ENCODE data around the gene TSKU.

TSKU gene

DNA sequence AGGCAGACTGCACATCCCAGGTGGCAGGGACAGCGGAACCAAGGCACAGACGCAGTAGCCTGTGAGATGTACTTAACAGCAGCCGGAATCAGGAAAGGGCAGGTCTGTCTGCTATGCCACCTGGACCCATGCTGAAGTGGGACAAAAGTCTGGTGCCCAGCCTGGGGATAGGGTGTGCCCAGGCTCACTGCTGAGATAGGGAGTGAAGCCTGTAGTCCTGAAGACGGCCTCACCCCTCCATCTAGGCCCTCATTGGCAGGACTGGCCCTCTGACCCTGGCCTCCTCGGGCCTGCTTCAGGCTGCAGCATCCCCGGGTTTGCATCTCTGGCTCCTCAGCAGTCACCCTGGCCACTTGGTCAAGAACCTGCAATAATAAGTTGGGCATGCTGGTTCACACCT is 32.4 kb upstream of the TSKU start:
- in situ Hi-C loops (cut with HindIII; ENCODE audit: low sequenced_read_pairs) = no loop called here

DNA sequence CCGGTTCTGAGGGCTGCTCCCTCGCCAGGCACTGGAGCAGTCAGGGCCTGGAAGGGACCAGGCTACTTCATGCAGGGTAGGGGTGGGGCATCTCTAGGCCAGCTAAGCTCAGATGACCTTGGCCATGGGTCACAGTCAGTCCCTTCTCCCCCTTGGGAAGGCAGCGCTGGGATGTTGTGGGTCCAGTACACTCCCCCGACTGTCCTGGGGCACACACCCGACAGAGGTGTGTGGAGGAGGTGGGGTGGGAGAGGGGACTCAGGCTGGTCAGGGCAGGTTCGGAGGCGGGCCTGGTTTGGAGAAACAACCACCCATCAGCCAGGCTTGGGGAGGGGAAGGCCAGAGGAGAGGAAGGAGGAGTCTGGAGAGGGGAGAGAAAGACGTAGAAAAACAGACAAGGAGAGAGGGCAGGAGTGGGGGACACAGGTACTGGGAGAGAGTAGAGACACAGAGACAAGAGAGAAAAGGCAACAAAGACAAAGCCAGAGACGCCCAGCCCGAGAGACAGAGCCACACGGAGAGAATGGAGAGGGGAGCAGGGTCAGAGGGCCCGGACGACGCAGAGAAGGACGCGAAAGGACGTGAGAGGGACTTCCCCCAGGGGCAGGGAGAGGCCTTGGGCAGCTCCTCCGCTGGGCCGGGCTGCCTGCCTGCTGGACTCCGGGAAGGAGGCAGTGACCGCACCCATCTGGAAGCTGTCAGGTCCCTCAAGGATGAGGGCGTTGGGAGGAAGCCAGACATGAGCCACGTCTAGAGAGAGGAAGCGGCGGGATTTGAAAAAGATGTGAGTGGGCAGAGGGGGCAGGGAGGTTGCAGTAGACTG is 30.6 kb upstream of the TSKU start:
- in situ Hi-C loops (cut with HindIII; ENCODE audit: low sequenced_read_pairs) = no loop called here

DNA sequence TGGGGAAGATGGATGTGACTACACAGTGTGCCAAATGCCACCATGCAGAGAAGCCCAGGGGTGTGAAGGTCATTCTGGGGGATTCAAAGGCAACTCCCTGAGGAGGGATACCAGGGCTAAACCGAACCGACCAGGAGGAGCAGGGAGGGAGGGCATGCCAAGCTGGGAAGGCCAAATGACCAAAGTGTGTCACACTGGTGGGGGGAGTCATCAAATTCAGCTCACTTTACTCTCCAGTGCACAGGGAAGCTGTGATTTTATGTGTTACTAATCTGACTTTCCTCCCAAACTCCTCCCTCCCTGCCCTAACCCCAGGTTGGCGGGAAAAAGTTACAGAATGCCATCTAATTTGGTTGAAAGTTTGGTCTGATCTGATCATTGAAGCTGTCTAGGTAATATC is 29.7 kb upstream of the TSKU start:
- in situ Hi-C loops (cut with HindIII; ENCODE audit: low sequenced_read_pairs) = no loop called here

DNA sequence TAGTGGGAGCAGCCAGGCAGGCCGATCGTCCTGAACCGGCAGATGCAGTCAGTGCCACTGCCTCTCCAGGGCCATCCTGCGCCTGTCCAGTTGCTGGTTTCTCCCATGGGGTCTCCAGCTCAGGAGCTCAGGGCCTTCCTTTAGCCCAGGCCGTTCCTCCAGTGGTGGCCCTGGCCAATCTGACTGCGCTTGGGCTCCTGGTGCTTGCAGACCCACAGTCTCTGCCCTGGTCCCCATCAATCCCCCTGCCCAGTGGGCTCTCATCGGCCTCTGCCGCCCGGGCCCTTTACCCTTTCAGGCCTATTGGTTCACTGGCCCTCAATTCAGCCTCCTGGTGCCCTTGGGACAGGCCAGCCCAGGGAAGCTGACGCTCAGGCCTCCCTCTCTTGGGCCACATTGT is 29.2 kb upstream of the TSKU start:
- in situ Hi-C loops (cut with HindIII; ENCODE audit: low sequenced_read_pairs) = no loop called here

DNA sequence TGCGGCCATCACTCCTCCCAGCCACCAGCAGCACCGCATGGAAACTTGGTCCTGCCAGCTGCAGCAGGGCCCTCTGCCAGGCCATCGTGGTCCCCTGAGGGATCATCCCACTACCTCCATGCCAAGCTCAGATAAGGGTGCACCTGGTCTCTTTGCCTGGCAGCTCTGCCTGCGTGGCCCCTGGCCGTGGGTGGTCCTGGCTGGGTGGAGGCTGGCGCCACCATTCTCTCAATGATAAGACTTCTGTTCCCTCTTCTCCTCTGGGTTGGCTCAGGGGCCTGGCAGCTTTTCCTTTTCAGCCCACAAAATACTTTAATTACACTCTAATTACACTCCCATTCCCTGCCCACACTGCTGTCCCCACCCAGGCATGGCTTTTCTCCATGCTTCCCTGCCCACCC is 26.8 kb upstream of the TSKU start:
- in situ Hi-C loops (cut with HindIII; ENCODE audit: low sequenced_read_pairs) = no loop called here

DNA sequence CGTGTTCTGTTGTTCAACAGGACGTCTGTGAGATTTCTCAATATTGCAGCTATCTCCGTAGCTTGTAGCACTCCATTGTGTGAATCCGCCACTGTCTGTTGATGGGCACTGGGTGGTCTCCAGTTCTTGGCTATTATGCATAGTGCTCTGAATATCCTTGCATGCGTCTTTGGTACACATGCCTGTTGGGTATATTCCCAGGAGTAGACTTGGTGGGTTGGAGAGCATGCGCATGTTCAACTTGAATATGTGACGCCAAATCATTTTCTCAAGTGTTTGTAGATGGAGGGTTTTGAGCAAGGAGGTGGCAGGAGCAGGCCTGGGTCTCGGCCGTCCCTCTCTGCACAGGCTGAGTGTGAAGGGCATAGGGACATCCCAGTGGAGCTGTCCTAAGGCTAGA is 24.8 kb upstream of the TSKU start:
- in situ Hi-C loops (cut with HindIII; ENCODE audit: low sequenced_read_pairs) = no loop called here

DNA sequence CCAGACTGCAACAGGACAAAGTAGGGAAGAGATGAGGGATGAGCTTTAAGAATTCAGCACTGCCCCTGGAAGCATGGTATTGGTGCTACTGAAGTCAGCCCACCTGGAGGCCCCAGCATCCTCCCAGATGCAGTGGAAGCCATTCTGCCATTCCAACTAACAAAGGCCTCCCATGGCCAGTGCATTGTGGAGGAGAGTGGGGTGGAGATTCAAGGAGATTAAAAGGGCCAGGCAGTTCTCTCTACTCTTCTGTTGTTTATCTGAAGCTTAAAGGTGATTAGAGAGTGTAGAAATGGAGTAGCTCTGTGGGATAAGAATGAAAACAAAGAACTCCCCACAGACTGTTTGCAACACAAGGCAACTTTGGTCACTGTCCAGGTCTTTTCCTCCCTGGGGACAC is 24.1 kb upstream of the TSKU start:
- in situ Hi-C loops (cut with HindIII; ENCODE audit: low sequenced_read_pairs) = no loop called here

DNA sequence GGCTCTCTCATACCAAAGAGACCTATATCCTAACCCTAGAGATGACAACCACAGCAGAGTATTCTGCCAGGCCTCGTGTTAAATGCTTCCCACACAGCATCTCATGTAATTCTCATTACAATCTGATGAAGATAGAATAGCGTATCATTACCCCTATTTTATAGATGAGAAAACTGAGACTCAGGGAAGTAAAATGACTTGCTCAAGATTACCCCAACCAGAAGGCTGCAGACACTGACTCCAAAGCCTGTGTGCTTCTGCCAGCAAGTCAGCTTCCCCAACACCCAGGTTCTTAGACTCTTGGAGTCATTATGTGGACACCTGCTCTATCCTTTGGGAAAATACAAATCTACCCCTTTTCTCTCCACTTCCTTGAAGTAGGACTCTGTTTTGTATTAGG is 23.6 kb upstream of the TSKU start:
- in situ Hi-C loops (cut with HindIII; ENCODE audit: low sequenced_read_pairs) = no loop called here

DNA sequence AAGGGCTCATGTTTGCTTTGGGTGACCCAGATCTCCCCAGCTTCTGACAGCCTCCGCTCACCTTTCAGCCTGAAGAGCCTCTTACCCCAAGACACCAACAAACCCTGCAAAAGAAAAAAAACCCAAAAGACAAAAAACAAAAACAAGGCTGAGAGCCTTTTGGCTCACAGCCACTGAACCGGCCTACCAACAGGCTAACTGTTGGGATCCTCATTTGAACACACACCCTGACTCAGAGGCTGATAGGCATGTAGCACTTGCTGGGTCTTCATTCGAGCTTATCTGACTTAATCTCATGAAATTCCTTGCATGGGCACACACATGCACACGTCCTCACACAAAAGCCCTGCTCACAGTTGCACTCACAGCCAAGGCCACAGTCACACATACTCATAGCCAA is 22.9 kb upstream of the TSKU start:
- in situ Hi-C loops (cut with HindIII; ENCODE audit: low sequenced_read_pairs) = no loop called here

DNA sequence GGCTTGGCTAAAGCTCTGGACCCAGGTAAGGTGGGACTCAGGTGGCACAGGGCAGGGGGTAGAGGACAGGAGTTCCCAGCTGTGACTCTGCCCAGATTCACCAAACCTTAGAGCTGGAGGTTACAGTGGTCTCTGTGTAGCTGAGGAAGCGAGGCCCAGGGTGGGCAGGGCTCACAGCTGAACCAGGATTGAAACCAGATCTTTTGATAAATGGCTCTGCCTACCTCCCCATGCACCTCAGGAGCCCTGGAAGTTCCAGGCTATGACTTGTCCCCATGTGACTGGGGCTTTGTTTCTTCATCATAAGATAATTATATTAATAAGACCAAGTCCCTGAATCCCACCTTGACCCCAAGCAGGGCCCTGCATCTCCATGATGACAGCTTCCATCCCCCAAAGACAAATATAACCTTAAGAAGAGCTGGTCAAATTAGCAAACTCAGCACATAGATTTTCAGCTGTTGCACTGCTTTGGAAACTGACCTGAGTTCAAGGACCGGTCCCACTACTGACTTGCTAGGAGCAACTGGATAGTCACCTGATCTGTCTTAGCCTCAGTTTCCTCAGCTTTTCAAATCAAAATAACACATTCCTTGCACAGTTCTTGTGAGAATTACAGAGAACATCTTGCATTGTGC is 21.3 kb upstream of the TSKU start:
- in situ Hi-C loops (cut with HindIII; ENCODE audit: low sequenced_read_pairs) = no loop called here

DNA sequence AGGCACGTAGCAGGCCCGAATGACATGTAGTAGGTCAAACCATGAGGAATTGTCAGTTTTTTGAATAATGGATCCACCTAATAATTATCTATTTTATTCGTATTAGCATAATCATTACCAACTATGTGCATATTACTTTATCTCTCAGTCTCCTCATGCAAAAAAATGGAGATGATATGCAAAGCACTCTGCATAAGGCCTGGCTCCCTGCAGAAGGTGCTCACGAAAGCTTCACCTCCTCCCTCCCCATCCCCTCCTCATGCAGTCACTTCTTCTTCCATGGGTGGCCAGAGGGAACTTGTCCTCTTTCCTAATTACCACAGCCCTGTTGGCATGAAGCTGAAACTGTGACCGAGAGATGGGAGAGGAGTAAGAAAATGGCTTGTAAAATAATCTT is 20.8 kb upstream of the TSKU start:
- in situ Hi-C loops (cut with HindIII; ENCODE audit: low sequenced_read_pairs) = no loop called here

DNA sequence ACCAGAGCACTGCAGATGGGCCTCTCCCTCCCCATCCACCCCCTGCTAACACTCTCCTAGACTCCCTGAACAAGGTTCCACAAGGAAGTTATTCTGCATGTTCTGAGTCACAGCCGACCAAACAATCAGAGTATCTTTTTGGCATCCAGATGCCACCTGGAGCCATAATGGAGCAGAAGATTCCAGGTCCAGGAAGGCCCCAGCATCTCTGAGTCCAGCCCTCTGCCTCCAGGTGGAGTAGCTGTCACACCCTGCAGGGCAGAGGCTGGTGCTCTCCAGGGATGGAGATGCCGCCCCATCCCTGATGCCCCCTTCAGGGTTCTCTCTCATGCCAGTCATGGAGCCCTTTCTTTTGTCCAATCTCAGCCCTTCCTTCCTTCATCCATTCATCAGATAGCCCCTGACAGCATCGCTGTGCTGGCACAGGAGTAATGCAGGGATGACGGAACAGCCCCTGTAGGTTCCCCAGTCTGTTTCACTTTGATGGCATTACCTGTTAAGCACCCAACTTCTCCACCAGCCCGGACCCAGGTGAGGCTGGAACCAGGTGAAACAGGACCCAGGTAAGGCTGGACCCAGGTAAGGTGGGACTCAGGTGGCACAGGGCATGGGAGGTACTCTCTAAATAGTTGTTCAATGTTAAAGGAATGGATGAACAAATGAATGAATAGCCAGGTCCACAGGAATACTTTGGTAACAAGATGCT is 20.1 kb upstream of the TSKU start:
- in situ Hi-C loops (cut with HindIII; ENCODE audit: low sequenced_read_pairs) = no loop called here

DNA sequence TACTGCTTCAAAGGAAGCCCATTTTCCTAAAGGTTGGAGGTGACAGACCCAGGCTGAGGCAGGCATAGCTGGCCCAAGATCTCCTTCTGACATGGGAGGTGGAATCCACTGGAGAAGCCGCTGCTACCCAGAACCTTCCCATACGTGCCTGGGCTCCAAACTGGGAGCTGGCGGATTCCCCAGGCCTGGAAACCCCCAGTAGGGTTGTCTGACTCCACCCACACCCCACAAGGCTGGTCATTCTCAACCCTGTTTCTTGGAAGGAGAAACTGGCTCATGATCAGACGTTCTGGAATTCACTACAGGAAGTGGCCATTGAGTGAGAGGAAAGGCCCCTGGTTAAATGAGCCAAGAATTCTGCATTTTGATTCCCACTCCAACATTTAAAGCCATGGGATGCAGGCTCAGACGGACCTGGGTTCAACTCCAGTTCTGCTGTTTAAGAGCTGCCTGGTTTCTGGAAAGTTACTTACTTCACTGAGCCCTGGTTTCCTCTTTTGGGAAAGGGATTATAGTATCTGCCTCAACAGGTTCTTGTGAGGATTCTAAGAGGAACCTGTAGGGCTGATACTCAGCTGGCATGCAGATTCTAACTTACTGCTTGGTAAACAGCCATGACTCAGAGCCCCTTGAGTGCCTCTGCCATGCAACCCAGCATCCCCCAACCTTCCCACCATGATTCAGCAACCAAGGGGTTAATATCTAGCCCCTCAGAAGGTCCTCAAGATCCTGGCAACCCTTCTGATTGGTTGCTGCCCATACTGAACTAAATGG is 19.4 kb upstream of the TSKU start:
- in situ Hi-C loops (cut with HindIII; ENCODE audit: low sequenced_read_pairs) = no loop called here

DNA sequence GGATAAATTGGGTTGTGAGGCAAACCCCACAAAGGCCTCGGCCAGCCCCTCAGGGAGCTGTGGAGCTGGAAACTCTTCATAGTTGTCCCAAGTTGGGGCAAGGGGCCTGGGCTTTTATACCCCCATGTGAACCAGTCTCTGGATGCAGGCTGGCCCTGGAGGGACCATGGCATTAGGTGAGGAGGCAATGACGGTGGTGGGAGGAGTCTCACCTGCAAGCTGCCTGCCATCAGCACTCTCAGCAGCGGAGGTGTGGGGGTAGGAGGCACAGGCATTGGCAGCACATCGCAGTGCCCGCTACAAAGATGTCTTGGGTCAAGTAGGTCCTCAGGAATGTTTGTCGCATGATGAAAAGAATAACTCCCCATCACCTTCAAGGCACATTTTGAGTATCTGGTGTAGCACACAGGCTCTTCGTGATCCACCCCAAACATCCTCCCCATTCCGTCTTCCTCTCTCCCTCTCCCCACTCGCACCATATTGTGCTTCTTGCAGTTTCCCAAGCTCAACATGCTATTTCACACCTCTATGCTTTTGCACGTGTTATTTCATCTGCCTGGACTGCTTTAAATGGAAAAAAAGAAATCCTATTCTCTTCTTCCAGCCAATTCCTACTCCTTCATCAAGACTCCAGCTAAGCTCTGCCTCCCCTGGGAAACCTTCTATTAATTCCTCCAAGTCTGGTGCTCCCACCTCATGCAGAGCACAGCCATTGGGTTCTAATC is 18.1 kb upstream of the TSKU start:
- in situ Hi-C loops (cut with HindIII; ENCODE audit: low sequenced_read_pairs) = no loop called here

DNA sequence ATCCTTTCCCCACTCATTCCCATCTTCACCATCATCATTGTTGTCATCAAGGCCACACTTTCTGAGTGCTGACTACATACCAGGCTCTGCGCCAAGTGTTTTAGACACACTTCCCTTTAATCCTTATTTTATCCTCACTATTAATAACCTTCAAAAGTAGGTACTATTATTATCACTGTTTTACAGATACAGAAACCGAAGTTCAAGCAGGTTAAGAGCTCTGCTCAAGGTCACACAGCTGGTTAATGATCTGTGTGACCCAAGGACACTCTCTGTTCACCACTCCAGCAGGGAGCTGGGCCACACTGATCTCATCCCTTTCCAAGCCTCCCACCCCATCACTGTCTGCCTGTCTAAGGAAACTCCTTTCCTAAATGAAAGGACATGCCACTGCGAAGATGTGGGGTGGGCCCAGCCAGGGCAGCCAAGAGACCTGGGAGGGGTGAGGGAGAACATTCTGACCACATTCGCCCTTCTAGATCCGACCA is 17.2 kb upstream of the TSKU start:
- in situ Hi-C loops (cut with HindIII; ENCODE audit: low sequenced_read_pairs) = no loop called here

DNA sequence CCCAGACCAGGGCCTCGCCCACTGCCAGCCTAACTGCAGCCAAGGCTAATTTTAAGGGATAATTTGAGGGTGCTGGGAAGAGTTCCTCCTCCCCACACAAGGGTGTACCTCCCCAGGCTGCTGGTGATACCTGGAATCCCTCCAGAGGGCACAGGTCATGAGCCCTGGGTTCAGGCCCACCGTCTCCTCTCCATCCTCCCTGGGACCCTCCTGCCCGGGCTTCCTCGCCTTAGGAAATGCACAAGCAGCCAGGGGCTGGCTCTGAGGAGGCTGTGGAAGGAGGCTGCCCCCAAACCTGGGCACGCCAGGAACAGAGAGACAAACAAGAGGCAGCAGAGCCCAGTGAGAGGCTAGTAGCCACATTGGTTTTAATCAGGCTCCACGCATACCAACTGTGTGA is 16.6 kb upstream of the TSKU start:
- in situ Hi-C loops (cut with HindIII; ENCODE audit: low sequenced_read_pairs) = no loop called here

DNA sequence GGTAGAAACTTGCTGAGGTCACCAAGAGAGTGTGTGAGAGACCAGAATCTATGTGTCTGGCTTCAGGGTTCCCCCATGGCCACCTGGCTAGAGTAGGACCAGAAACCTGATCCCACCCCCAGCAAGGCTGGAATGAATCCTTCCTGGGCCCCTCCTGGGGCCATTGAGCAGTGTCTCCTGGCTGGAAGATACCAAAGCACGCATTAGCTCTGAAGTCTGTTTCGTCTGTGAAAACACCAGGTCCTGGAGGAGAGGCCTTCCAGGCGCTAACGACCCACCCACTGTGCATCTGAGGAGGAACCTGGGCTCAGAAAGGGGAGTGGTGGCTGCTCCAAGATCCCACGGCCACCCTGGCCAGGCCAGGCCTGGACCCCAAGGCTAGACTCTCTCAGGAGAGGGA is 15.5 kb upstream of the TSKU start:
- in situ Hi-C loops (cut with HindIII; ENCODE audit: low sequenced_read_pairs) = no loop called here

DNA sequence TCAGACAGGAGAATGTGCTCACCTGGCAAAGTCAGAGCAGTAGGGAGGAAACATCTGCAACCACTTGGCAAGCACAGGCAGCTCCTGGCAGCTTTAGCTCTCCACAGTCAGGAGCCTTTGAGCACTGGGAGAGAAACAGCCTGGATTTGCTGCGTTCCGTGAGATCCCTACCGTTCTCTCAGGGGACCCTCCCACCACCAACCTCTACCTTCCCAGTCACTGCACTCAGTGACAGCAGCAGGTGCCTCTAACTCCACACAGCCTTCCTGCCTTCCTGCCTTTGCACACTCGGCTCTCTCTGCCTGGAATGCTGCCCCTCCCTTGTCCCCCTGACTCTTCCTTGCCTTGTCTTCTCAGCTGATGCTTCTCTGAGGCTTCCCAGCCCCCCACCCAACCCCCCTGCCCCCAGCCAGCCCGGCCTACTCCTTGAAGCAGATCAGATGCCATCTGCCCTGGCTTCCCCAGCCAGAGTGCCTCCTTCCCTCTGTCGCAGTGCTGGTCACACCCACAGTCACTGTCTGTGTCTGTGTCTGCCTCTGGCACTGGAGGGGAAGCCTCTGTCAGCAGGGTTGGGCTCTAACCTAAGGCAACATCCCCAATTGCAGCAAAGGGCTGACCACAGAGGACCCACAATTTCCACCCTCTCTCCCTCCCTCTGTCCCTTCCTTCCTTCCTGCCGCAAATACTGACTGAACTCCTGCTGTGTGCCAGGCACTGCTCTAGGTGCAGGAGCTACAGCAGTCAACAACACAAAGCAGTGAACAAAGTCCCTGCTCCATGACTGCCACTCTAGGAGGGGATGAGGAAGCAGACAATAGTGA is 14.9 kb upstream of the TSKU start:
- in situ Hi-C loops (cut with HindIII; ENCODE audit: low sequenced_read_pairs) = no loop called here

DNA sequence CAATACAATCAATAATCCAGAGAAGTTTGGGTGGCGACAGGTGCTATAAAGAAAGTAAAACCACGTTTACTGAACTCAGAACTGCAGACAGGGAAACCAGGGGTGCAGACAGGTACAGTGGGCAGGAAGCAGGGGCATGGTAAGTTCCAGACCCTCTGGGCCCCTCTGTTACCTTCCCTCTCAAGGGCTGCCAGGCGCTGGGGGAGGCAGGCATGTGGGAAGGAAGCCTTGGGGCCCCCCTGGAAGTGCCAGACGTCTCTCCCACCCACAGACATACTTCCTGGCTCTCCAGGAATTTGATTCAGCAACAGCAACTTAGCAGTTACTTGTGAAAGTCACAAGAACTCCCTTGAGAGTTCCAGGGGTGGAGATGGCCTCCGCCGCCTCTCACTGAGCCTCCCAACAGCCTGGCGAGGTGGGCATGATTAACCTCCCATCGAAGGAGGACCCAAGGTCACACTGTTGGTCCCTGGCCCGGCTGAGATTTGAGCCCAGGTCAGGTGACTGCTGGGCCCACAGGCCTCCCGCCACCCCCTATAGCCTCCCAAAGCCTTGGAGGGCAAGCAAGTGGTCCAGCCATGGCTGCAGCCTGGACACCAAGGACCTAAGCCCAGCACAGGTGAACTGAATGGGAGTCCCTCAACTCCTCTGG is 14.1 kb upstream of the TSKU start:
- in situ Hi-C loops (cut with HindIII; ENCODE audit: low sequenced_read_pairs) = no loop called here
